Measurements from ENCODE around the gene ARHGEF12.

The ARHGEF12 gene

GRCh38 chr11:120335908-120336640, at the start of gene ARHGEF12:
Gene ARHGEF12, plus strand, starts transcription at chr11:120336413. Its CDS starts 831 bp downstream, at chr11:120337244.
- in situ Hi-C loops (cut with HindIII; ENCODE audit: low sequenced_read_pairs), result no loop called here

GRCh38 chr11:120288021-120288420, 48.2 kb upstream of the ARHGEF12 start:
- in situ Hi-C loops (cut with HindIII; ENCODE audit: low sequenced_read_pairs), result no loop called here

GRCh38 chr11:120289426-120289825, 46.8 kb upstream of the ARHGEF12 start:
- in situ Hi-C loops (cut with HindIII; ENCODE audit: low sequenced_read_pairs), result no loop called here

GRCh38 chr11:120290956-120291355, 45.3 kb upstream of the ARHGEF12 start:
- in situ Hi-C loops (cut with HindIII; ENCODE audit: low sequenced_read_pairs), result loop anchor here (5.0 kb wide), 1 partner anchor 64 kb away; no protein-coding TSS in a partner anchor

- in situ Hi-C loops (cut with HindIII; ENCODE audit: low sequenced_read_pairs), result loop anchor here (5.0 kb wide), 1 partner anchor 66 kb away; no protein-coding TSS in a partner anchor
Observed at GRCh38 chr11:120293038-120293800, 43.0 kb upstream of the ARHGEF12 start.

GRCh38 chr11:120294096-120294495, 42.1 kb upstream of the ARHGEF12 start:
- in situ Hi-C loops (cut with HindIII; ENCODE audit: low sequenced_read_pairs), result loop anchor here (5.0 kb wide), 1 partner anchor 67 kb away; no protein-coding TSS in a partner anchor

- in situ Hi-C loops (cut with HindIII; ENCODE audit: low sequenced_read_pairs), result no loop called here
Observed at GRCh38 chr11:120295099-120295498, 41.1 kb upstream of the ARHGEF12 start.

GRCh38 chr11:120296554-120296953, 39.7 kb upstream of the ARHGEF12 start:
- in situ Hi-C loops (cut with HindIII; ENCODE audit: low sequenced_read_pairs), result no loop called here

GRCh38 chr11:120298461-120298860, 37.8 kb upstream of the ARHGEF12 start:
- in situ Hi-C loops (cut with HindIII; ENCODE audit: low sequenced_read_pairs), result no loop called here

- in situ Hi-C loops (cut with HindIII; ENCODE audit: low sequenced_read_pairs), result no loop called here
Observed at GRCh38 chr11:120302001-120302805, 34.0 kb upstream of the ARHGEF12 start.

GRCh38 chr11:120303004-120303637, 33.1 kb upstream of the ARHGEF12 start:
- in situ Hi-C loops (cut with HindIII; ENCODE audit: low sequenced_read_pairs), result no loop called here

- in situ Hi-C loops (cut with HindIII; ENCODE audit: low sequenced_read_pairs), result no loop called here
Observed at GRCh38 chr11:120304526-120304925, 31.7 kb upstream of the ARHGEF12 start.

- in situ Hi-C loops (cut with HindIII; ENCODE audit: low sequenced_read_pairs), result no loop called here
Observed at GRCh38 chr11:120305286-120305685, 30.9 kb upstream of the ARHGEF12 start.

- in situ Hi-C loops (cut with HindIII; ENCODE audit: low sequenced_read_pairs), result no loop called here
Observed at GRCh38 chr11:120306519-120307242, 29.5 kb upstream of the ARHGEF12 start.

GRCh38 chr11:120307476-120307875, 28.7 kb upstream of the ARHGEF12 start:
- in situ Hi-C loops (cut with HindIII; ENCODE audit: low sequenced_read_pairs), result no loop called here

- in situ Hi-C loops (cut with HindIII; ENCODE audit: low sequenced_read_pairs), result no loop called here
Observed at GRCh38 chr11:120308081-120308480, 28.1 kb upstream of the ARHGEF12 start.

- in situ Hi-C loops (cut with HindIII; ENCODE audit: low sequenced_read_pairs), result no loop called here
Observed at GRCh38 chr11:120310870-120311269, 25.3 kb upstream of the ARHGEF12 start.

- in situ Hi-C loops (cut with HindIII; ENCODE audit: low sequenced_read_pairs), result no loop called here
Observed at GRCh38 chr11:120314861-120315260, 21.4 kb upstream of the ARHGEF12 start.

- in situ Hi-C loops (cut with HindIII; ENCODE audit: low sequenced_read_pairs), result no loop called here
Observed at GRCh38 chr11:120316880-120317688, 19.1 kb upstream of the ARHGEF12 start.

Measured in DLD1 (cell line).